Right renal pelvis (tissue), 4 donors: ENCODE data around the gene NHS. TPM values are rescaled to one million over a fixed set of nuclear protein-coding genes. Genes with fewer than 3 reads are reported as not detected.

Source experiments
- DNase-seq, 4 donors: peaks; one replicate each; pipeline ENCODE4 v3.0.0-alpha.2; 2013; ENCODE audit warnings: low read depth in 4 of 4, low spot score in 3 of 4, missing footprints in 1 of 4
- polyA plus RNA-seq, 4 donors: library from polyadenylated mRNA; unstranded; fragments of 120-200 nt; gene quantifications; one replicate each; pipeline ENCODE4 v1.2.1, GENCODE V29; 2013; ENCODE audit not compliant: insufficient read length in 4 of 4

The NHS gene
- 10 to 100 TPM; 17.9 to 19.7 (median 19.1) TPM for polyA plus RNA-seq

DNA sequence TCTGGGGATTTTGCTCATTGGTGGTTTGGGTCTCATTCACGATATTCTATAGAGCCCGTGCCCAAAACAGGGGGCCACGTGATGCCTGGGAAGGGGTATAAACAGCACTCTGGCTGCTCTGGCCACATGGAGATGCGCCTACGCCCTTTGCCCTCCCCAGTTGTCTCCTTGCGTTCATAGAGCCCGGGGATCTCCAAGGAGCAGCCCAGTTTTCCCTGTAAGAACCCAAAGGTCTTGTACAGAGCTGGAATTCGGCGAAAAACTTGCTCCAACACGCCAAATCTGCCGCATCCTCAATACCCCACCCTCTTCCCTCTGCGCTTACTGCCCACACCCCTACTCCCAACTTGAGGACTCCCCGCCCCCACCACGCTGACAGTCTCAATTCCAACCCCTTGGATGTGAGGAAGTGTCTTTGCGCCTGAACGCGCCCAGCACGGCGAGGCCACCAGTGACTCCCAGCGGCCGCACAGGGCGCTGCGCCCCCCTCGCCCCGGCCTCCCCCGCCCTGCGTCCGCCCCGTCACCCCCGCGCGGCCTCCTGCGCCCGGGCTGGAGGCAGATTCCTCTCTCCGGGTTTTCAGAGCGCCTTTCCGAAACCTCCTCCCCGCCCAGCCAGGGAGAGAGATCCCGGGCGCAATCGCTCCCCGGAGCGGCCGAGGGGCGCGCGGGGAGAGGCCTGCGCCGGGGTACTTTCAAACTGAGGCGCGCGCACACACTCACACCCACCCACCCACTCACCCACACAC is at the start of gene NHS:
Gene NHS (plus strand): TSS at position 582 of the 748 bp plus-strand sequence. CDS start 558 bp downstream, outside the sequence.
- peak in 2 of 4 donors; percentile 56 to 61 for DNase-seq

DNA sequence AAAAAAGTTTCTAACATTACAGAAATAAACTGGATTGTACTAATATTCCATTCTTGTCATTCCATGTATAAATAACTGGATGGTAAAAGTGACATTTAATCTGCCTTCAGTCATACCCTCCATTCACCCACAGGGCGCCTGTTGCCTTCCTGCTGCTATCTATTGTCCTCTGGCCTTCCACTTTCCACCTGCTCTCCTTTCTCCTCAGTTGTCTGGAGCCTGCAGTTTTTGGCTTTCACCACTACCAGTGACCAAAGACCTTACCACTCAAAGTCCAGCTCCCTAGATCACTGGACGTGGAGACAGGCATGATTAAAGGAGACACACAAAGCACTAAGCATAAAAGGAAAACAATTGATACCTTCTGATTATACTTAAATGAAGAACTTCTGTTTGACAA is 46.2 kb upstream of the NHS start:
- no peak for DNase-seq

DNA sequence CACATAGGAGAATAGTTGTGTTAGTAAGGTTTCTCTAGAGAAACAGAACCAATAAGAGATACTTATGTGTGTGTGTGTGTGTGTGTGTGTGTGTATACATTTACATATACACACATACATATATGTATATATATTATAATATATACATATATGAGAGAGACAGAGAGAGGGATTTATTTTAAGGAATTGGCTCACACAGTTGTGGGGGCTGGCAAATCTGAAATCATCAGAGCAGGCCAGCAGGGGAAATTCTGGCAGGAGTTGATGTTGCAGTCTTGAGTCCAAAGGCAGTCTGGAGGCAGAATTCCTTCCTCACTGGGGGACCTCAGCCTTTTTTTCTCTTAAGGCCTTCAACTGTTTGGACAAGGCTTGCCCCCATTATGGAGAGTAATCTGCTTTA is 38.6 kb upstream of the NHS start:
- DNase-seq, result no peak

DNA sequence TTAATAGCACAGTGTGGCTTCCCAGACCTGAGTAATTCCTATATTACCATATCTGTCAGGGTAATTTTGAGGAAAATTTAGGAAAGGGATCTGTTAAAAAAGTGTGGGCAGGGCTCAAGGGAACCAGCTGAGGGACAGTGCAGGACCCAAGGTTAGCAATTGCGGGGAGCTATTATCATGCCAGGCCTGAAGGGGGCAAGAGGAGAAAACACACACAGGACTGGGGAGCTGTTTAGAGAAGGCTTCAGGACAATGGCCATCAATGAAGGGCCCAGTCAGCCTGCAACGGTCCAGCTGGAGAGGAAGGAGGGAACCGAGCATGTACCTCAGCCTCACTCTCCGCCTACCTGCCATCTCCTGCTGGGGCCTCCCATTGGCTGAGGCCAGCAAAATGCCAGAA is 19.0 kb upstream of the NHS start:
- no peak for DNase-seq

DNA sequence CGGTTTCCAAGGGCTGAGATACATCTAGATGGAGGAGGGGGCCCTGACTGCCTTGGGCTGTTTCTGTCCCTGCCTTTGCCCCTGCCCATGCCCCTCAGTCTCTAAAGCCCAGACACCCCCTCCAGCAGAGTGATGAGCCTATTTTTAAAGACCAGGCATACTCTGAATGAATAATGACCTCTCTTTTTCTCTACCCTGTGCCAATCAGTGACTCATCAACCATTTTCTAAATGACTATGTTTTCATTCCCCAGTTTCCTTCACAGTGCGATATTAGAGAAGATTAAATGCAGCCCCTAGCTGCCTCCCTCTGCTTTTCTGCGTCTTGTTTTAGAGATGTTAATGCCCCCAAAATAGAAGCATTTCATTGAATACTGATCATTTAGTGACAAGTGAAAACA is 15.5 kb upstream of the NHS start:
- no peak for DNase-seq

DNA sequence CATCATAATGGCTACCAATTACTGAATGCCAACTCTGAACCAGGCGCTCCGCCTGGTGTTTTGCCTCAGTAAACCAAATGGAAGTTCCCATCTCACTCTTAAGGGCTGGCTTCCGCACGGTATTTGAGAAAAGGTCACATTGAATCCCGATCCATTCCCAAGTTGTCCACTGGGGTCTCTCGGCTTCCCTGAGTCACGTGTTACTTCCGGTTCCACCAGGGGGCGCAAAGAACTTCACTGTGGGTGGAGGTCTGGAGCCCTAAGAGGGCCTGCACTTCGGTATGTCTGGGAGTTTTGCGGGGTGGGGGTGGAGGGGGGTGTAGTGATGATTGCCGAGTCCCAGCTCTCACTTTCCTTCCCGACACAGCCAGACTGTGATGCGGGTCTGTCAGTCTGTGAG is 13.4 kb upstream of the NHS start:
- DNase-seq, result no peak

DNA sequence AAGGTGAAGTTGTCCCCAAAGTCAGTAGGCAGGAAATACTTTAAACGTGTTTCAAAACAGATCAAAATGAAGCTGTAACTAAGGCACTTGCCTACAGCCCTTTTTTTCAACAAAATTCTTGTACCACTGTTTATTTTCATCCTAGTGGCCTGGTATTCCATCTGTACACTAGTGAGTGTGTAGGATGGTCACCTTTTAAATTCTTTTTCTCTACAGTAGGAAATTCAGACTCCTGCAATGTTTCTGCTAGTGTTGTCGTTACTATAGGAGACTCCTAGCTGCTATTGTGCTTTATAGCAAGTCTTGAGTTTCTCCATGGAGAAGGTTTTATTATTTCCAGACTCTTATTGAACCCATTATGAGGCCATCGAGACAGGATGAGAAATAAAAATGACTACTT is 7.0 kb upstream of the NHS start:
- no peak for DNase-seq

DNA sequence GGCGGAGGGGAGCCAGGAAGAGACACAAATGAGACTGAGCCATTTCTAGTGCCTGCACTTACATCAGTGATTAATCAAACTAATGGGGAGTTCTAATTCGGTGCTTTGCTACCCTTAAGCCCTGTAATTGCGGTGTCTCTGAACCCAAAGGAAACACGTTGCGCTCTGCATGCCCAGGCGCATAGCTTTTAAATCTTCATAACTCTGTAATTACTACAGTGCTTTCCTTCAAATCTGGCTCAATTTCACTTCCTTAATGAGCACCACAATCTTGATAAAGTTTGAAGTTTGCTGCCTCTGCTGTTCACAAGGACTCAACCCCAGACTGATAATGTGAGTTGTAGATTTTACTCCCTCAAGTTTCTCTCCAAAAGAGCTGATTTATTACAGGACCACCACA is 5.7 kb upstream of the NHS start:
- no peak for DNase-seq

DNA sequence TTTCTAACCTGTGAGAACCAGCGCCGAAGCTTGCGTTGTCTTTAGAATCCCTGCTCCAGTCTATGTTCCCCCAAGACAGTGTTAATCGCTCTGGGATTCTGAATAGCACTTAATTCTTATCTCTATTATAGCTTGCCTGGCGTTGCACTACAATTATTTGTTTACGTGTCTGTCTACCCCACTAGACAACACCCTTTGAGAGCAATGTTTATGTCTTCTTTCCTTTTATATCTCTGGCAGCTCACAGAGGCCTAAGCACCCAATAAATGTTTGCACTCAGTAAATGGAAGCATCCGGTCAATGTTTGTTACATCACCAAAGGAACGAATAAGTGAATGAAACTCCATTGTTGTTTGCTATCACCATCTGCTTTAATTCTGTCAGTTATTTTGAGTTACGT is 4.8 kb upstream of the NHS start:
- DNase-seq, result no peak

DNA sequence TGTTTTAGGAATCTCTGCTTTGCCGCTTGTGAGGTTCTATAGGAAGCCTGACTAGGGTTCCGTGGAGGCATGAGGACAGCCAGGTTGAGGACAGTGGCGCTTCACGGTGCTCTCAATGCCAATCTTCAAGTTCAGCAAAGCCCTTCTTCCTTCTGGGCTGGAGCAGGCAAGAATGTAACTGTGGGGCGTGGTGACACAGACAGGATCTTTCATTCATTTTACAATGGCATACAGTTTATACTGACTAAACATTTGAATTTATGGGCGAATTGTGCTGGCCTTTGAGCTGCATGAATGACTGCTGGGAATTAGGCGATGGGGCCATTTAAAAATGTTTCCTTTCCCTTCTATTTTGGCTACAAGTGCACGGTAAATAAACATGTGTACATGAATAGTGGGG is 2.9 kb upstream of the NHS start:
- no peak for DNase-seq

DNA sequence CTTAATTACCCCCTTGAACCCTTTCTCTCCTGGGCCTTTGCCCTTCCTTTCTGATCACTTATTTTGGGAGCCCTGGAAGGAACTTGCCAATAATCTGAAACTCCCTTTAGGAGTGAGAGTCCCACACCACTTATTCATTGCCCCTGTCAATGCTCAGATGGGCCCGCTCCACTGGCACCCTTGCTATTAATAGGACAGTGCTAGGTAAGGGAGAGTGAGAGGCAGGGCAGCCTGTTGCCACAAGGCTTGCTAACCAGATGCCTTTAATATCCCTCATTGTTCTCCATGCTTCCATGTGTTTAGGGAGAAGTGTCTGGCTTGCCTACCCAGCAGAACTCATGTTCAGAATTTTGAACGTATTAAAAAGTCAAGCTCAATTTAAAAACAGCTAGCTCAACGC is 1.7 kb upstream of the NHS start:
- DNase-seq, result no peak

DNA sequence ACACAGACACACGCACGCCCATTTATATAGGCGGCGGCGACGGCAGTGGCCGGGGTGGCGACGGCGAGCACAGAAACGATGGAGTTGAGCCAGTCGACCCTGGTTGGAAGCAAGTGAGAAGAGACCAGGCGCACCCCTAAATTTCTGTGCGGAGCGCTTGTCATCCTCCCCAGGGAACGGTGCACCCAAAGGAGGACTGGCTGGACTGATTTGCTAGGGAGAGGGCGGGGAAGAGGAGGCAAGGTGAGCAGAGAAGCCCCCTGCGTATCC is 302 bp downstream of the NHS start:
- DNase-seq, result no peak

DNA sequence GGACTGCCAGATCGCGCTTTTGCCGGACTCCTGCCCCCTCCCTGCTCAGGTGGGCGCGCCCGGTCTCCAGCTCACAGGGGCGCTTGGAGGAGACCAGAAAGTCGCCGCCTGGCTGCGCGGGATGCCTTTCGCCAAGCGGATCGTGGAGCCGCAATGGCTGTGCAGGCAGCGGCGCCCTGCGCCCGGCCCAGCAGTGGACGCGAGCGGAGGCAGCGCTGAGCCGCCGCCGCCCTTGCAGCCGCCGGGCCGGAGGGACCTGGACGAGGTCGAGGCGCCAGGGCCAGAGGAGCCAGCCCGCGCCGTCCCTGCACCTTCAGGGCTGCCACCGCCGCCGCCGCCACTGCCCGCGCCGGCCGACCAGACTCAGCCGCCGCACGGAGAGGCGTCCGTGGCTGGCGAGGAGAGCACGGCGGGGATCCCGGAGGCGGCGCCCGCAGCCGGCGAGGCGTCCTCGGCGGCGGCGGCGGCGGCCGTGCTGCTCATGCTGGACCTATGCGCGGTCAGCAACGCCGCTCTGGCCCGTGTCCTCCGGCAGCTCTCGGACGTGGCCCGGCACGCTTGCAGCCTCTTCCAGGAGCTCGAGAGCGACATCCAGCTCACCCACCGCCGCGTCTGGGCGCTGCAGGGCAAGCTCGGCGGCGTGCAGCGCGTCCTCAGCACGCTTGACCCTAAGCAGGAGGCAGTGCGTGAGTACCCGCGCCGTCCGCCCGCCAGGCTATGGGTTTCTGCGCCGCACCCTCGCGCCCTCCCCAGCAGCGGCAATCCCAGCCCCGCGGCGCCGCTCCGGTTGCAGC is 834 bp downstream of the NHS start:
- no peak for DNase-seq

DNA sequence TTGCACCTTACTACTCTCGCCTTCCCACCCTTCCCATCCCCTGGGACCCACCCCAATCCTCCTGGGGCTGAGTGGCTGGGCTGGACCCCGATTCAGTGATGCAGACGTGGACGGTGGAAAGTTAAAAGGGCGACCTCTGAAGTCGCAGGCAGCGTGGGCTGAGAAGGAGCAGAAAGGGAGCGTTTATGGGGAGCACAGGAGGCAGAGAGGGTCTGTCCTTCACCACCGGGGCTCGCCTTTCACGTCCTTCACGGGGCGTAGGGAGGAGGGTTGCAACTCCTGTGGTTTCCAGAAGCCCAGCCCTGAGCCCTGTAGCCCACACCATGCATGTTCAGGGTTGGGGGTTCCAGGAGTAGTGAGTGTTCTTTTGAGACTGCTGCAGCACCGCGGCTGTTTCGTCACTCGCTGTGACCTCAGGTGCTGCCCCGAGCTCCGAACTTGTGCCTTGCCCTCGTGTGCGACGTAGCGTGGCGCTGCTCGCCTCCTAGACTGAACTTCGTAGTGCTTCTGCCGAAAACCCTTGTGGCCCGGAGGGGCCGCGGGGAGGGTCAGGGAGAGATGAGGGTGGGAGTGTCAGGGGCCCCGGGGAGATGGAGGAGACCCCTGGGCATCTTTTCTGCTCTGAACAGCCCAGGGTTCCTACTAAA is 1.6 kb downstream of the NHS start:
- no peak for DNase-seq

DNA sequence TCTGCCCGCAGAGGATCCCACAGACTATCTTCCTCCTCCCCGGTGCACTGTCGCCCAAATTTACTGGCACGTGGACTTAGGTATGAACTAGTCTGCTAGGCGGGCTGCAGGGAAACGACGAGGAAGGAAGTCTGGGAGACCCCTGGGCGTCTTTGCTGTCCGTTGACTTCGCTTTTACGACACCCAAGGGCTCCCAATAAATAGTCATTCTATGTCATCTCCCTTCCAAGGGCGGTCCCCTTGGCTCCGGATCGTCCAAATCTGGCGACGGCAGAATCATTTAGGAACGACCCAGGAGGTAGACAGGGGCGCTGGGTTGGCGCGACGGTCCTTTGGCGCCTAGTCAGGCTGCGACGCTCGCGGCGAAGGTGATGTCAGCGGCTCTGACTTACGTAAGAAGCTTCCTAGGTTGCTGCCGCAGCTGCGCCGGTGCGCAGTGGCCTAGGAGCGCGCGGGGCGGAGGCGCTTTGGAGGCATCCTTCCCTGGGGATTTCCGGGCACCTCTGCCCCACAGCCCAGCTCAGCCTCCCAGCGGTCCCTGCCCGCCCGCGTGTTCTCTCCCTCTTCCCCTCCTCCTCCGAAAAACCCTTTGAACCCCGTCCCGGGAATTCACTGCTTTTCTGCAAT is 2.2 kb downstream of the NHS start:
- no peak for DNase-seq

DNA sequence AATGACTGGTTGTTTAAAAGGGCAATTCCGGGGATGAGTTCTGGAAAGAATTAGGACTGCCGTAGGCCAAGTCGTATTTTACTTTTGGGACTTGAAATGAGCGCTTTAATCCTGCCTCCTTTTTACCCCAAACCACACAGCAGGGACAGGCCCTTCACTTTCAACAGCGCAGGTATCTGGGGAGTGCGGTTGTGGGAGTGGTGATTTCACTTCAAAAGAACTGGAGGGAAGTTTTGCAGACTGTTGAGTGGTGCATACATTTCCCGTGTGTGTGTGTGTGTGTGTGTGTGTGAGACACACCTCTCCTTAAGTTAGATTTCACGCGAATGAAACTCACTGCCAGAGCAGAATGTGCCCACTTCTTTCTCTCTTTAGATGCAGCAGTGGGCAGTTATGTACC is 2.8 kb downstream of the NHS start:
- no peak for DNase-seq

DNA sequence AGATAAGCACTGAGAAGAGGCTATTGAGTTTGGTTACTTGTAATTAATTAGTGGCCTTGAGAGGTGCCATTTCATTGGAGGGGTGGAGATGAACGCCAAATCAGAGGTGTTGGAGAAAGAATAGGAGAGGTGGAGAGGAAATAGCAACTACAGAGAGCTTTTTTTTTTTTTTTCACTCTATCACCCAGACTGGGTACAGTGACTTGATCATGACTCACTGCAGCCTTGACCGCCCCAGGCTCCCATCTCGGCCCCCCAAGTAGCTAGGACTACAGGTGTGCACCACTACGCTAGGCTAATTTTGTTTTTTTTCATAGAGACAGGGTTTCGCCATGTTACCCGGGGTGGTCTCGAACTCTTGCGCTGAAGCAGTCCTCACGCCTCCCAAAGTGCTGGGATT is 5.2 kb downstream of the NHS start:
- DNase-seq, result no peak

DNA sequence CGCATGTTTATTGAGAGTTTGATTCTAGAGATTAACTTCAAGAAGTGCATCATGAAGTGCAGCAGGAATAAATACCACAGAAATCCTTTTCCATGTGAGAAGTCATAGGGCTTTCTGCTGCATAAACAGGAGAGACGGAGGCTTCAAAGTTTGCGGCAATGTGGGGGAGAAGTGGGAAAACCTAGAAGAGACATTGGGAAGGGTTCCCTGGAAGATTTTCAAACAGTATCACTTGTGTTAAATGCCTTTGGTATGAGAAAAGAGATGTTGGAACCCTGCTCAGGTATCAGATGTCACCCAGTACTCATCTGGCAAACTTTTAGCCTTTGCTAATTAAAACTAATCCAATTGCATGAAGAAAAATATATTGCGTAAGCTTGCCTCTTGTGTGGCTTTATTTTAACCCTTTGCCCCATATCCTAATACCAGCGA is 15.4 kb downstream of the NHS start:
- no peak for DNase-seq

DNA sequence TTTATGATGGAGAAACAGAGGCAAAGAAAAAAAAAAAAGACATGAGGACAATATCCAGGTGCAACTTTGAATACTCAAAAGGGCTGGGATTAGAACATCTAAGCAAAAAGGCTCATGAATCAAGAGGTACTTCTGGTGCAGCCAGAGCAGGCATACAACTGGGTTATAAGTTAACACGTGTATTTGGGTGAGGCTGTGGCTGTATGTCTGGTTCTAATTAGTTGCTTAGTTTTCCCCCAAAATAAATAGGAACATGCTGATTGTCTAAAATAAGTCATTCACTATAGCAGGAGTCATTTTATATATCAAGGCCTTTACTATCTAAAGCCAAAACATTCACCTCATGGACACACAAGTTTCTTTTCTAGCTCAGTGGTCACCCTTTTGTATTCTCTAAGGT is 20.2 kb downstream of the NHS start:
- DNase-seq, result no peak

DNA sequence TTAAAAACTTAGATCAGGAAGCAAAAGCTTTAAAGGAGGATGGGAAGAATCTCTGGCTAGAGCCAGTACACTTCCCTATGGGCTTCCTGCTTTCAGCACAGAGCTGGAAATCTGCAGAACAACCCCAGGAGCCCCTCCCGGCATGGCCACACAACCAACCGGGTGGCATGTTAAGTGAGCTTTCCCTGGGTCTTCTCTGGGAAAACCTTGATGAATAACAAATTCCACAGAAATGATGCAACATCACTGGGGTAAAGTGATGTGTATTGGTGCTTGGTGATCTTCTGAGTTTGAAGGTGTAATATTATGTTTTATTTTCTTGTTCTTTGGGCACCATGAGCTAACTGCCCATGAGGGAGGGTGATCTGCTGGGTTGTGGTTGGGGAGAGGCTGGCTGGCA is 22.1 kb downstream of the NHS start:
- DNase-seq, result no peak

DNA sequence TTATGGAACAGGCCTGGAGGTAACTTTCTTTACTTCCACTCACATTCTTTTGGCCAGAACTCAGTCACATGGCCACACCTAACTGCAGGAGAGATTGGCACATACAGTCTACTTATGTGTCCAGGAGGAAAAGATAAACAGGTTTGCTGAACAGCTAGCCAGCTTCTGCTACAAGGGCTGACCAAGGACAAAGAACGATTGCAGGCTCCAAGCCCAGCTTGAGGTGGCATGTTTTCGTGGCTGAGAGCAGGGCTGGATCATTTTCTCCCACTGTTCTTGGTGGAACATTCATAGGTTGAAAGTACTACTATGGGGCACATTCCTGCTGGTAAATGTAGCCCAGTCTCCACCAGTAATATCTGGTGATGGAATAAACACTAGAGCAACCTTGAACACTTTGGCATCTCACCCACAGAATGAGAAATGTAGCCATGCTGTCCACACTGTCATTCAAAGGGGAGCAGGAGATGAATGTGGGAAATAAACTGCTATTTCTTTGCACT is 28.2 kb downstream of the NHS start:
- DNase-seq, result no peak
